ENCODE measurements around the gene GALK2. TPM values are rescaled to one million over a fixed set of nuclear protein-coding genes. Genes with fewer than 3 reads are reported as not detected.

Gene GALK2
- total and polyA plus RNA-seq, 2 of the 8 experiments (the other 6 are each of a cell fraction or from before 2014, with no cell fraction given): 8.7 to 16.1 TPM

DNA sequence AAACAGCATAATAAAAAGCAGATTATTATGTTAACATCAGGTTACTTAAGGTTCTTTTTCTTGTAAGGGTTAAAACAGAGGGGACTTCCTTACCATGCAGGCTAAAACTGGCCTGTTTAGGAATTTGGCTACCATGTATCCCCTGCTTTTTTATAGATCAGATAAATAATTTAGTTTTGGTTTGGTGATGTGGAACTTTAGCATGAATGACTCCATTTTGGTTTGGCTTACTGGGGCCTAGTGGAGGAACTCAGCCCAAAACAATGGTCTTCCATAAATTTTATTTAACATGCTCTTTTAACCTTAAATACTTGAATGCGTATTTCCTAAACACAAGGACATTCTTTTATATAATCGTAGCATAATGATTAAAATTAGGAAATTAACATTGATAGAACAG, 18.9 kb downstream of the GALK2 start:
- no peak overlapping the region for H3K4me2 ChIP-seq (ENCODE audit: insufficient read depth in 1 of 2, low read depth in 2 of 2, low read length in 2 of 2)
- H3K23ac ChIP-seq (ENCODE audit: insufficient read length): no peak overlapping the region
- peaks cover 0 to 20% of the 10 kb centered on the region in 2 experiments; a peak in 1 of 4 replicates for H3K79me2 ChIP-seq (ENCODE audit: control insufficient read depth in 1 of 2, insufficient read depth in 2 of 2, low read length in 2 of 2)
- peaks cover 4 to 11% (median 9%) of the 10 kb centered on the region in 4 experiments; a peak in 6 of 7 replicates for H3K4me1 ChIP-seq (replicated peaks in 1 of 4; ENCODE audit: control insufficient read depth in 3 of 4, insufficient read depth in 4 of 4, low read length in 3 of 4)
- H3K23me2 ChIP-seq (ENCODE audit: low read depth, low read length): no peaks in the 10 kb centered on the region
- no peak overlapping the region for H3K27ac ChIP-seq (ENCODE audit: low read depth, low read length)
- H4K20me1 ChIP-seq (replicated peaks in 1 of 2; ENCODE audit: control insufficient read depth in 1 of 2, insufficient read depth in 2 of 2, low read length in 2 of 2): no peaks in the 10 kb centered on the region
- TF ChIP-seq BRCA1 (IDR thresholded peaks at IDR 0.05; ENCODE audit: low read depth, low read length): no peak
- TF ChIP-seq, protein P1, sequence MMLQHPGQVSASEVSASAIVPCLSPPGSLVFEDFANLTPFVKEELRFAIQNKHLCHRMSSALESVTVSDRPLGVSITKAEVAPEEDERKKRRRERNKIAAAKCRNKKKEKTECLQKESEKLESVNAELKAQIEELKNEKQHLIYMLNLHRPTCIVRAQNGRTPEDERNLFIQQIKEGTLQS (IDR thresholded peaks at IDR 0.05; ENCODE audit: insufficient read depth, low read depth, low read length): no peak
- no peak for TF ChIP-seq POLR2AphosphoS5 (IDR thresholded peaks at IDR 0.05; ENCODE audit: low read depth, low read length)
- TF ChIP-seq YY1 (IDR thresholded peaks at IDR 0.05; ENCODE audit: low read depth, low read length): no peak
- no peak for TF ChIP-seq HDAC6 (IDR thresholded peaks at IDR 0.05; ENCODE audit: low read depth, low read length)
- TF ChIP-seq CREB1 (IDR thresholded peaks at IDR 0.05): no peak
- TF ChIP-seq EP300 (IDR thresholded peaks at IDR 0.05; ENCODE audit: borderline replicate concordance in 1 of 2, low read depth in 2 of 2, low read length in 2 of 2): no peak
- TF ChIP-seq CEBPB (IDR thresholded peaks at IDR 0.05; ENCODE audit: low read depth, low read length): no peak
- no peak for TF ChIP-seq RNF2 (IDR thresholded peaks at IDR 0.05; ENCODE audit: borderline replicate concordance, low read depth, low read length, missing control alignments, poor library complexity, severe bottlenecking)
- TF ChIP-seq RXRA (IDR thresholded peaks at IDR 0.05; ENCODE audit: insufficient read depth, low read depth, low read length): no peak
- TF ChIP-seq, protein P2, sequence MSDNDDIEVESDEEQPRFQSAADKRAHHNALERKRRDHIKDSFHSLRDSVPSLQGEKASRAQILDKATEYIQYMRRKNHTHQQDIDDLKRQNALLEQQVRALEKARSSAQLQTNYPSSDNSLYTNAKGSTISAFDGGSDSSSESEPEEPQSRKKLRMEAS (IDR thresholded peaks at IDR 0.05): no peak
- TF ChIP-seq BACH1 (IDR thresholded peaks at IDR 0.05; ENCODE audit: low read length): no peak
- no peak for TF ChIP-seq GABPA (IDR thresholded peaks at IDR 0.05; ENCODE audit: borderline replicate concordance, insufficient read depth, low read length)
- H2BK5ac ChIP-seq (ENCODE audit: low read depth, low read length): no peak overlapping the region
- H3K9ac ChIP-seq (replicated peaks in 1 of 4; ENCODE audit: extremely low read depth in 1 of 4, low read depth in 3 of 4, low read length in 3 of 4): no peak overlapping the region
- H2BK12ac ChIP-seq (ENCODE audit: low read depth, low read length): no peak overlapping the region
- H3K4ac ChIP-seq (replicated peaks; ENCODE audit: insufficient read length, low read depth, low read length): no peak overlapping the region
- no peak overlapping the region for H2AK5ac ChIP-seq (ENCODE audit: low read depth, low read length)
- H3K79me1 ChIP-seq (ENCODE audit: low read depth, low read length): no peaks in the 10 kb centered on the region
- no peak overlapping the region for H4K5ac ChIP-seq (ENCODE audit: insufficient read length, low read depth, low read length)
- no peak for DNase-seq (ENCODE audit: low read depth in 1 of 2, low spot score in 2 of 2)
- no peak overlapping the region for H4K91ac ChIP-seq (replicated peaks; ENCODE audit: insufficient read length, low read length)
- no peaks in the 10 kb centered on the region for H3K36me3 ChIP-seq (ENCODE audit: control insufficient read depth in 2 of 4, insufficient read depth in 4 of 4, low read length in 3 of 4)
- 88% methylated on average over 2 of the region's 2 CpGs; no CpG with 5 or more reads in 1 of the 2 experiments for WGBS, 2 experiments (ENCODE audit: extremely low coverage in 1 of 2, insufficient coverage in 1 of 2, insufficient read length in 1 of 2, insufficient replicate concordance in 2 of 2, low coverage in 1 of 2, low lambda C conversion rate in 2 of 2, missing lambda C conversion rate in 1 of 2)
- CTCF ChIA-PET (ENCODE audit: partially characterized antibody): no interaction called here
- H2BK120ac ChIP-seq (replicated peaks; ENCODE audit: low read depth, low read length): no peak overlapping the region
- no peak overlapping the region for H3K56ac ChIP-seq (replicated peaks; ENCODE audit: insufficient read length, low read depth, low read length)
- H3K9me3 ChIP-seq (ENCODE audit: insufficient read depth in 2 of 2, low read depth in 1 of 2, low read length in 1 of 2): no peaks in the 10 kb centered on the region
- no peak overlapping the region for H2BK20ac ChIP-seq (ENCODE audit: low read length)
- no peak overlapping the region for H3K14ac ChIP-seq (ENCODE audit: insufficient read length)
- no peak overlapping the region for H3K4me3 ChIP-seq (ENCODE audit: extremely low read depth in 1 of 4, insufficient read depth in 2 of 4, low read depth in 3 of 4, low read length in 4 of 4)
- H2BK15ac ChIP-seq (ENCODE audit: low read length): no peak overlapping the region
- FAIRE-seq: no peak
- H3K18ac ChIP-seq (ENCODE audit: extremely low read depth, low read length): no peak overlapping the region
- no peak overlapping the region for H4K8ac ChIP-seq (ENCODE audit: extremely low read depth, insufficient read depth, low read length)
- H2AFZ ChIP-seq (ENCODE audit: low read length): no peak overlapping the region
- POLR2A ChIA-PET (ENCODE audit: partially characterized antibody): no interaction called here
- H3K27me3 ChIP-seq (replicated peaks in 1 of 4; ENCODE audit: control insufficient read depth in 3 of 4, extremely low read depth in 1 of 4, insufficient read depth in 3 of 4, low read length in 3 of 4): no peaks in the 10 kb centered on the region

Data from H1 (cell line).